SKM-1 treated with dmso at 0.1 percent for 144 hours (cell line): ENCODE measurements around the gene P2RX4.
"Not testable (repeated sequence)": the region's sequence is repeated elsewhere in the genome, so short reads cannot be mapped to it uniquely, and the experiment has no call there.

Experiments
- DNase-seq: peaks from one replicate; lab custom pipeline; 2025; ENCODE audit not compliant: unreplicated experiment; lab: John Stamatoyannopoulos, UW

The P2RX4 gene

GRCh38 chr12:121187501-121187900 lies 22.4 kb upstream of the P2RX4 start:
- no peak for DNase-seq

- DNase-seq, result no peak
Observed at GRCh38 chr12:121188227-121188626, 21.7 kb upstream of the P2RX4 start.

GRCh38 chr12:121189131-121189530 lies 20.8 kb upstream of the P2RX4 start:
- DNase-seq, result no peak

- DNase-seq, result no peak
Observed at GRCh38 chr12:121189619-121190155, 20.2 kb upstream of the P2RX4 start.

GRCh38 chr12:121190523-121191031 lies 19.4 kb upstream of the P2RX4 start:
- peak; percentile 13 for DNase-seq

GRCh38 chr12:121191151-121191550 lies 18.8 kb upstream of the P2RX4 start:
- no peak for DNase-seq

- peak; percentile 79 for DNase-seq
Observed at GRCh38 chr12:121196902-121197301, 13.0 kb upstream of the P2RX4 start.

GRCh38 chr12:121198949-121199348 lies 11.0 kb upstream of the P2RX4 start:
- DNase-seq, result no peak

- not testable (repeated sequence) for DNase-seq
Observed at GRCh38 chr12:121201140-121201539, 8.8 kb upstream of the P2RX4 start.

- no peak for DNase-seq
Observed at GRCh38 chr12:121202407-121203355, 7.2 kb upstream of the P2RX4 start.

GRCh38 chr12:121203482-121203881 lies 6.4 kb upstream of the P2RX4 start:
- no peak for DNase-seq

- no peak for DNase-seq
Observed at GRCh38 chr12:121205491-121205890, 4.4 kb upstream of the P2RX4 start.

GRCh38 chr12:121208571-121208970 lies 1.4 kb upstream of the P2RX4 start:
- not testable (repeated sequence) for DNase-seq

GRCh38 chr12:121209221-121209620 lies 708 bp upstream of the P2RX4 start:
- DNase-seq, result no peak

GRCh38 chr12:121212875-121213274 lies 2.9 kb downstream of the P2RX4 start:
- no peak for DNase-seq

- DNase-seq, result no peak
Observed at GRCh38 chr12:121214166-121214777, 4.3 kb downstream of the P2RX4 start.

GRCh38 chr12:121214855-121215745 lies 5.2 kb downstream of the P2RX4 start:
- no peak for DNase-seq

GRCh38 chr12:121216102-121216501 lies 6.2 kb downstream of the P2RX4 start:
- DNase-seq, result no peak

GRCh38 chr12:121217063-121217462 lies 7.1 kb downstream of the P2RX4 start:
- DNase-seq, result no peak

GRCh38 chr12:121217761-121218160 lies 7.8 kb downstream of the P2RX4 start:
- no peak for DNase-seq
